HG03025 (cell line): ENCODE data around the gene CDCA8.
"Not testable (repeated sequence)": the region's sequence is repeated elsewhere in the genome, so short reads cannot be mapped to it uniquely, and the experiment has no call there.

Experiments used
- ATAC-seq: cut with Tn5 transposase; IDR thresholded peaks from one replicate; pipeline ENCODE4 v1.9.1; 2021; ENCODE audit warnings: mild to moderate bottlenecking, moderate library complexity; ENCODE audit not compliant: unreplicated experiment, low FRiP score

CDCA8 gene

DNA sequence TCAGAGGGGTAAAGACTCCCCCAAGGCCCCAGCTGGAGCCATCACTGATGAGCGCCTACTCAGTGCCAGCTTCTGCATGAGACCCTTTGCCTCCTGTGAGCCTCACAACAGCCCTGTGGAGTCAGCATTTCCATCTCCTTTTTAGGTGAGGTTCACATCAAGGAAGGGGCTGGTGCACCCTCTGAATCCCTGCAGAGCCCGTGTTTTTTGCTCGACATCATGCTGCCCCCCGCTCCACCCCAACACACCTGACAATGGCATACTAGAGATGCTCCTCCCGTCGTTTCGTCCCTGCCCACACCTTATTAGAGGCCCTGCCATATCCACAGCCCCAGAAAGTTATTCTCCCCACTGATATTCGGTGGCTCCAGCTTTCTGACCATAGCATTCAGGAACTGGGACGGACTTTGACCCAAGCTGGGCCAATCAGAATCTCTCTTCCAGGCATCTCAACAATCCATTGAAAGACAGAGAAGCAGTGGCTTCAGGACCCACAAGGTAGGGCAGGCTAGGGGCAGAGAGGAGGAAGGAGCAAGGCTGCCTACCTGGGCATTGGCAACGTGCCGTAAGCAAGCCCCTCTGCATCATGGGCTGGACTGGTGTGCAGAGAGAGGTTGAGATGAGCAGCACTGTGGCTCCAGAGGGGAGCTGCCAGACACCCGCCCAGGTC, 39.9 kb downstream of the CDCA8 start:
- no peak for ATAC-seq

DNA sequence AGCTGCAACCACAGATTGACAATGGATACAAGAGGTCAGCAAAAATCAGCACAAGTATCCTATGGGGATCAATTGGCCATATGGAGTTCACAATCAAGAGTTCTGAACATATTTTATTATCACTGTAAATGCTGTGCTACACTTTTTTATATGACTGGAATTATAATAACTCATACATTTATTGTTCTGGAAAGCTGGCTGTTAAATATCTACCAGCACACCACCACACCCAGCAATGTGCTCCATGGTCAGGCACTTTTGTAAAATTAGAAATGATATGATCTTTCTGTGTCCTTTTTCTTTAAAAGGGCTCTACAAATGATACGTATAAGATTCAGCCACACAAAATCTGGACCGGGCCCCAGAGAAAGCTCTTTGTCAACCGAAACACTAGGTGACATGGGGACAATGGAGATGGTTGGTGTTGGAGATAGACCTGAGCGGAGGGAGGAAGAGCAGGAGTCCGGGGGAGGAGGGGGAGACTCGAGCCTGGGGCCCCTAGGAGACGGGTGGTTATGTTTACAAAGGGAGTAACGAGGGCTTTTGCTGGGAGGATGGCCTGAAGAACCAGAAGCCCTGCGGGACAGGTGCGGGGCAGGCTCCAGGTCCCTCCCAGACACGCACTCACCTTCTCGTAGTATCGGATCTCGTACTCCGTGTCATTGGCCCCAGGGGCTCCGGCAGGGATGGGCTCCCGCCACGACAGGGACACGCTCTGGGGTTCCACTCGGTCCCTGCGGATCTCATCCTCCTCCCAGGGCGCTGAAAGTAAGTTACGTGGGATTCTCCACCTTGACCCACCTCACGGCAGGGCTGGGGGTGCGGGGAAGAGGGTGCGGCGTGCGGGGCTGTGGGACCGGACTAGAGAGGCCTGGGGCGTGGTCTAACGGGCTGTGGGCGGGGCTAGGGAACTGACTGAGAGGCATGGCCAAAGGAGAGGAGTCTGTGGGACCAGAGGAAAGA, 42.6 kb downstream of the CDCA8 start:
- no peak for ATAC-seq

DNA sequence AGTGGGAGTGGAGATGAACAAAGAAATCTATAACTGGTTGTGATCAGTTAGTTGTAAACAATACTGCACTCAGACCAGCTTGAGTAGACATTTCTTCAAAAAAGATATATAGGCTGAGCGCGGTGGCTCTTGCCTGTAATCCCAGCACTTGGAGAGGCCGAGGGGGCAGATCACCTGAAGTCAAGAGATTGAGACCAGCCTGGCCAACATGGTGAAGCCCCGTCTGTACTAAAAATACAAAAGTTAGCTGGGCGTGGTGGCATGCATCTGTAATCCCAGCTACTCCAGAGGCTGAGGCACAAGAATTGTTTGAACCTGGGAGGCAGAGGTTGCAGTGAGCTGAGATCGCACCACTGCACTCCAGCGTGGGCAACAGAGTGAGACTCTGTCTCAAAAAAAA, 45.7 kb downstream of the CDCA8 start:
- ATAC-seq = not testable (repeated sequence)

DNA sequence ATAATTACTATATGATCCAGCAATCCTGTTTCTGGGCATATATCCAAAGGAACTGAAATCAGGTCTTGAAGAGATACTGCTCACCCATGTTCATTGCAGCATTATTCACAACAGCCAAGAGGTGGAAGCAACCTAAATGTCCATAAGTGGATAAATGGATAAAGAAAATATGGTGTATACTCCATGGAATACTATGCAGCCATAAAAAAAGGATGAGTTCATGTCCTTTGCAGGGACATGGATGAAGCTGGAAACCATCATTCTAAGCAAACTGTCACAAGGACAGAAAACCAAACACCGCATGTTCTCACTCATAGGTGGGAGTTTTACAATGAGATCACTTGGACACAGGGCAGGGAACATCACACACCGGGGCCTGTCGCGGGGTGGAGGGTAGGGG, 46.3 kb downstream of the CDCA8 start:
- ATAC-seq = not testable (repeated sequence)

DNA sequence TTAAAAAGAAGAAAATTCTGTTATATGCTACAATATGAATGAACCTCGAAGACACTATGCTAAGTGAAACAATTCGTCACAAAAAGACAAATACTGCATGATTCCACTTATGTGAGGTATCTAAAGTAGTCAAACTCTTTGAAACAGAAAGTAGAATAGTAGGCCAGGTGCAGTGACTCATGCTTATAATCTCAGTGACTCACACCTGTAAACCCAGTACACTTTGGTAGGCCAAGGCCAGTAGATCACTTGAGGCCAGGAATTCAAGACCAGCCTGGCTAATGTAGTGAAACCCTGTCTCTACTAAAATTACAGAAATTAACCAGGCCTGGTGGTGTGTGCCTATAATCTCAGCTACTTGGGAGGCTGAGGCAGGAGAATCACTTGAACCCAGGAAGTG, 46.9 kb downstream of the CDCA8 start:
- no peak for ATAC-seq

DNA sequence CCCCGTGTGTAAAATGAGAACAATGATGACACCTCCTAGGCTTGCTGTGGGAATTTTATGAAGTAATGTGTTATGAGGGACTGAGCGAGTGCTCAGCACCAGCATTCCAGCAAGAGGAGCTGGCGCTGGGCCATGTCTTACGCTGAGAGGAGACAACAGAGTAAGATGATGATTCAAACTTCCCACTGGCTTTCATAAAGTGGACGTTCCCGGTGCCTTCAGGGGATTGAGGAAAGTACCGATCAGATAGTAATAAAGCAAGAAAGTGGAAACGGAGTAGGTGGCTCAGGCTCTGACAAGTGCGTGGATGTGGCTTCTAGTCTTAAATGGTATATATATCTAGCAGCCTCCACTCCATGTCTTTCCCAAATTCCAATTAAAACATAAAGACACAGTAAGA, 48.8 kb downstream of the CDCA8 start:
- ATAC-seq = no peak

DNA sequence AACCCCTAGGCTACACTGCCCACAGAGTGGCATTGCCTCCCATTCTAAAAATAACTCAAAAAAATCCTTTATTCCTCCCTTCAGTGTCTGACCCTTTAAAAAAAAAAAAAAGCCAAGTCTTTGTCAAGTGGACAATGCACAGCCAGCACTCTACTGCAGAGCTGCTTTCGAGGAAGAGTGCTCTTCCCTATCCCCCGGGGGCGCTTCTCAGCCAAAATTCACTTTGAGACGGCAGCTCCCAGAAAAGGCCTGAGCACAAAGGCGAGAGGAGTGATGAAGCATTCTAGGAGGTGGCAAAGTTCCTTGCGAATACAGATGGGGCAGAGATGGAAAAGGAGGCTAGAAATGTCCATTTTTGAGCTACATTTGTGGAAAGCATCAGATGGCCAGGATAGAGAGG, 49.3 kb downstream of the CDCA8 start:
- ATAC-seq = no peak

DNA sequence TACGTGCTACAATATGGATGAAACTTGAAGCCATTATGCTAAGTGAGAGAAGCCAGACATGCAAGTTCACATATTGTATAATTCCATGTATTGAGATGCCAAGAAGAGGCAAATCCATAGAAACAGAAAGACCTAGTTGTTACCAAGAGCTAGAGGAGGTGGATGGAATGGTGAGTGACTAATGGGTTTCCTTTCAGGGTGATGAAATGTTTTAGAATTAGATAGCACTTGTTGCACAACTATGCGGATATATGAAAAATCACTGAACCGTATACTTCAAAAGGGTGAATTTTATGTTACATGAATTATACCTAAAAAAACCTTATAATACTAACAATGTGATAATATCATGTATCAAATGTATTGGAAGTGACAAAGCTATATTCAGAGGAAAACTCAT, 54.5 kb downstream of the CDCA8 start:
- ATAC-seq = no peak

DNA sequence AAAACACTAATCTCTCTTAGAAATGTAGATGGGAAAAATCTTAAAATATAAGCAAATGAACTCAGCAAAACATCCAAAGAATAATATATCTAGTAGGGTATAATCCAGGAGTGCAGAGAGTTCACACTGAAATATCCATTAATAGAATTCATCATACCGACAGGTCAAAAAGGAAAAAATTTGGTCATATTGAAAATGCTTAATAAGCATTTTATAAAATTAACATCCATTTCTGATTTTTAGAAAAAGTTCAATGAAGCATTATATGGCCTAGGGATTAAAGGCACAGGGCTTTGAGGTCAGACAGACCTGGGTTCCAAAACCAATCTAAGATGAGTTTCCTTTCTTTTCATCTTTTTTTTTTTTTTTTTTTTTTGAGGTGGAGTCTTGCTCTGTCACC, 56.2 kb downstream of the CDCA8 start:
- no peak for ATAC-seq

DNA sequence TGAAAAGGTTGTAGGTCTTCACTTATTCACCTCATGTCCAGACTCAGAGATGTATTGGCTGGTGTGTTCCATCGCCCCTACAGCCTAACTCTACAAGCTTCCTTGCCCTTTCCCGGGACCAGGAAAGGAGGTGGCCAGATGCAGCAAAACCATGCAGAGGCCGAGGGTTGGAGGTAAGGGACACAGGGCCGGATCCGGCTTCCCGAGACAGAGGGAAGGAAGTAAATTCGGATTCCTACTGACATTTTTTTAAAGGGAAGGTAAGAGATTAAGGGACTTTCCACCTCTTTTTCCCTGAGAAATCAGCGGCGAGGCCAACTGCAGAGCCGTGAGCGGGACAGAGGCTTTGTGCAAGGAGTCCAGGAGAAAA, 59.9 kb downstream of the CDCA8 start:
- ATAC-seq = no peak

DNA sequence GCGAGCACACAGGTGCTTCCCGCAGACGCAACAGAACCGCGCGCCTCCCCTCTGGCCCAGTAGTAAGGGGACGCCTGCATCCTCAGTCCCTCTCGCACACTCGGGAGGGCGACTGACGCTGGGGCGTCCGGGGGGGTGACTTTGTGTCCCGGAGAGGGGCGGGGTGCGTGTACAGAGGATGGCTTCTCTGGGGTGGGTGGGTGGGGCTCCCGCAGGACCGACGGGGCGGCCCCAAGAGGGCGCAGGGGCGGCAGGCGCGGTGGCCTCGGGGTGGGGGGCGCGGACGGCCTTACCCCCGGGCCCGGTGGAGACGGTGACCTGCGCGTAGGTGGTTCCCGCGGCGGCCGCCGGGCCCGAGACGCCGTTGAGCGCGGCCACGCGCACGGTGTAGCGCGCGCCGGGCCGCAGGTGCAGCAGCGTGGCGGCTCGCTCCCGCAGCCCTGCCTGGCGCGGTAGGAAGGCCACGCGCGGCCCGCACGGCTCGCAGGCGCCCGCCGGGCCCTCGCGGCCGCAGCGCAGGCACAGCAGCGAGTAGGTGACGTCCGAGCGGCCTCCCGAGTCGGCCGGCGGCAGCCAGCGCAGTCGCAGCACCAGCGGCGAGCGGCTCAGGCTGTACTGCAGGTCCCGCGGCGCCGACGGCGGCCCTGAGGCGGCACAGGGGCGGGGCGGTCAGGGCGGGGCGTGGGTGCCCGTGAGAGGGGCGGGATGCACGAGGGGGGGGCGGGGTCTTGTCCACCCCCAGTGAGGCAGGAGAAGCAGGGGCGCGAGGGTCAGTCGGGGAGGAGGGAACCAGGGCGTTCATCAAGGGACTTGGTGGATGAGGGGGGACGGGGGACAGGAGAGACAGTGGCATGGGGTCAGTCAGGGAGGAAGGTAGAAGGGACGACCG, 60.5 kb downstream of the CDCA8 start:
- no peak for ATAC-seq

DNA sequence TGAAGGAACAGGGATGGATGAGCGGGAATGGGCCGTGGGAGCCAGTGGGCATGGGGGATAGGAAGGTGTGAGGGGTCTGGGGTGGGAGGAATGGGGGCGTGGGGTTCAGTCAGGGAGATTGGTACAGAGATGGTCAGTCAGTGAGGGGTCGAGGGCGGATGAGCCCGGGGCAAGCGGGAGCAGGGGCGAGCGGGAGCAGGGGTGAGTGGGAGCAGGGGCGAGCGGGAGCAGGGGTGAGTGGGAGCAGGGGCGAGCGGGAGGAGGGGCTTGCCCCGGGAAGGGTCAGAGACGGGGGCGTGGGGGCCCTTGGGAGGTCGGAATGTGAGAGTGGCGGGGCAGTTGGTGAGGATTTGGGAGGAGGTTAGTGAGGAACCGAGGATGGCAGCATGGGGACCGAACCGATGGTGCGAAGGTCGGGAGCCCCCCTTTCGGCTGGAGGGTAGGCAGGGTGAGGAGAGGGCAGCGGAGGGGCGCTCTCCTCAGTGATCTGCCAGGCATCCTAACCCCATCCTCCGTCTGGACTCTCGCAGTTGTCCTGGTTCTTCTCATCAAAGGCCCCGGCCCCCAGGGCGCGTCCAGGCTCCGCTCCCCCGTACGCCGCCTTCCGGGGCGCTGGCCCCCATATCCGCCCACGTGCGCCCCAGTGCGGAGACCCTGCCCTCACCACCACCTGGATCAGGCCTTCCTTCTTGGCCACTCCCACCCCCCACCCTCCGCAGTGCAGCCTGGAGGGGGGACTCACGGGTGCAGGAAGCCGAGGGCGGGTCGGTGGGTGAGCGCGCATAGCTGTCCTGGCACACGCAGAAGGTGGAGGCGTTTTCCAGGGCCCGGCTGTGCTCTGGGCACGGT, 61.4 kb downstream of the CDCA8 start:
- ATAC-seq = no peak

DNA sequence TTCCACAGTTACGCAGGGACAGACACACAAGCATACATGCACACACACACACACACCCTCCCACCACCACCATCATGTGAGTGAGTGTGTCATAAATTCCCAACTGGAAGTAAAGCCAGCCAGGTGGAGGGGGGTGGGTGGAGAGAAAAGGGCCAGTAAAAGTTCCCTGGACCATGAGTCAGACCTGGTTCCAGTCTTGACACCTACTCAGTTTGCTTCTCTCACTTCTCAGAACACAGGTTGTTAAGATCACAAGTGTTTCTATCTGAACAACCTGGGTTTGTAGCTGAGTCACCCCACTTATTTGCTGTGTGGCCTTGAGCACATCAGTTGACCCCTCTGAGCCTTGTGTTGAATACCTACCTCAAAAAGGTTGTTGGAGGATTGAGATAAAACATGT, 63.0 kb downstream of the CDCA8 start:
- ATAC-seq = no peak

DNA sequence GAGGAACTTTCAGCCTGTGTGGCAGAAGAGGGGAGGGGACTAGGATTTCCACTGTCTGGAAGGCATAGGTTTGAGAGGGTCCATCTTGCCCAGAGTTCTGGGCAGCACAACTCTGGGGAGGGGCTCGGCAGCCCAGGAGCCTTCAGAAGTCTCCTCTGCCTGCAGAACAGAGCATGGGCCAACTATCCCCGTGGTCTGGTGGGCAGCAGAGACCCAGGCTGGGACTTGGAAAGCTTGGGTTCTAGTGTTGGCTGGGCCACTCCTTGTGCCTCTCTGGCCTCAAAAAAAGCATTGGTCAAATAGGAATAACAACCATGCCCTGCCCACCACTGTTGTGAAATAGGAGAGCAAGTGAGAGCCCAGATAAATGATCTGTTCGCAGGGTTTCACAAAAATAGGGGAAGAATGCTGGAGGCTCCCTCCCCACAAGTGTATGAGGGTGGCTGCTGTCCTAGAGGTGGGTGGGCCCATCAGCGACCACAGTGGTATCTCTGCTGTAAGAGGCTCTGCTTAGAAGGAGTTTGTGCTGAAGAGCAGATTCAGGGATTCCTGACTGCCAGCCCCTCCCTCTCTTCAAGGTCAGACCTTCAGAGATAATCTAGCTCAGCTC, 63.7 kb downstream of the CDCA8 start:
- no peak for ATAC-seq
